Uterus (tissue), 4 donors: ENCODE measurements around the gene RASL10A. TPM values are rescaled to one million over a fixed set of nuclear protein-coding genes. Genes with fewer than 3 reads are reported as not detected.

Experiments
- DNase-seq, 2 donors: peaks; one replicate each; pipeline ENCODE4 v3.0.0-alpha.2; 2019 to 2020
- H3K27ac ChIP-seq, 2 donors: fragments of 200-600 bp; sonication (generic); 1 replicate in 1 of 2; 2 replicates in 1 of 2; pipeline ENCODE4 v1.5.1; 2016 to 2018
- H3K27me3 ChIP-seq, 2 donors: fragments of 200-600 bp; sonication (generic); one replicate each; pipeline ENCODE4 v1.5.1; 2018 to 2019; ENCODE audit warnings: control low read depth in 1 of 2
- H3K36me3 ChIP-seq, 2 donors: fragments of 200-600 bp; sonication (generic); one replicate each; pipeline ENCODE4 v1.5.1; 2019; ENCODE audit warnings: control low read depth in 1 of 2
- H3K4me1 ChIP-seq, 2 donors: fragments of 200-600 bp; sonication (generic); one replicate each; pipeline ENCODE4 v1.5.1; 2018 to 2019; ENCODE audit warnings: control low read depth in 1 of 2
- H3K4me3 ChIP-seq, 2 donors: fragments of 200-600 bp; sonication (generic); 1 replicate in 1 of 2; 2 replicates in 1 of 2; pipeline ENCODE4 v1.5.1; 2018 to 2019; ENCODE audit warnings: mild to moderate bottlenecking in 1 of 2
- H3K9me3 ChIP-seq, 2 donors: fragments of 200-600 bp; sonication (generic); one replicate each; pipeline ENCODE4 v1.5.1; 2019; ENCODE audit warnings: control low read depth in 1 of 2
- CTCF ChIP-seq, 4 experiments: fragments of 200-600 bp in 2 of 4; fragments of 450-650 bp in 2 of 4; sonication (generic) in 2 of 4; IDR thresholded peaks; one replicate each; pipeline ENCODE4 v1.5.1; 2016 to 2019; ENCODE audit warnings: antibody characterized with exemption in 4 of 4, mild to moderate bottlenecking in 2 of 4, moderate library complexity in 1 of 4
- POLR2A ChIP-seq, 2 donors: fragments of 450-650 bp; IDR thresholded peaks; one replicate each; pipeline ENCODE4 v1.6.1; 2016; ENCODE audit warnings: antibody characterized with exemption in 2 of 2, mild to moderate bottlenecking in 1 of 2, moderate library complexity in 1 of 2
- intact Hi-C: fragments of 100-400 bp; cut with DNase I; formaldehyde crosslinking; loops from one replicate; pipeline ENCODE4 v1.15.1; 2023; ENCODE audit warnings: low total_unique reads
- total RNA-seq, 4 donors: library from RNA; depleted of rRNA in 3 of 4; stranded (reverse); fragments of >200 nt in 3 of 4; gene quantifications; one replicate each; pipeline versions ENCODE4 v1.1.0 to v1.2.4, GENCODE V29; 2014 to 2023
- donor health status: DM: yes; HTN: yes; CAD: no.

The RASL10A gene
- total RNA-seq, 4 donors from 2014 or later = 0.35 to 3.2 (median 0.79) TPM; not detected in 1

GRCh38 chr22:29290061-29290460 is 25.4 kb downstream of the RASL10A start:
- intact Hi-C loops = no loop called here
- TF ChIP-seq POLR2A (IDR thresholded peaks at IDR 0.05) = no peak
- no peak for TF ChIP-seq CTCF (IDR thresholded peaks at IDR 0.05)
- no peaks in the 10 kb centered on the region for H3K9me3 ChIP-seq
- no peak for DNase-seq
- no peaks in the 10 kb centered on the region for H3K27me3 ChIP-seq
- no peaks in the 10 kb centered on the region for H3K36me3 ChIP-seq
- H3K4me1 ChIP-seq = no peaks in the 10 kb centered on the region
- H3K4me3 ChIP-seq = no peak overlapping the region
- no peak overlapping the region for H3K27ac ChIP-seq

- H3K4me1 ChIP-seq = no peaks in the 10 kb centered on the region
- no peaks in the 10 kb centered on the region for H3K36me3 ChIP-seq
- no peak for TF ChIP-seq CTCF (IDR thresholded peaks at IDR 0.05)
- no peak for TF ChIP-seq POLR2A (IDR thresholded peaks at IDR 0.05)
- DNase-seq = no peak
- no peaks in the 10 kb centered on the region for H3K27me3 ChIP-seq
- intact Hi-C loops = no loop called here
- no peaks in the 10 kb centered on the region for H3K9me3 ChIP-seq
- H3K4me3 ChIP-seq = no peak overlapping the region
- no peak overlapping the region for H3K27ac ChIP-seq
These were observed 26.7 kb downstream of the RASL10A start for GRCh38 chr22:29288837-29289236.

- no peaks in the 10 kb centered on the region for H3K27me3 ChIP-seq
- no peak for DNase-seq
- TF ChIP-seq POLR2A (IDR thresholded peaks at IDR 0.05) (no peak), CTCF (IDR thresholded peaks at IDR 0.05) (no peak)
- intact Hi-C loops = no loop called here
- H3K4me1 ChIP-seq = no peaks in the 10 kb centered on the region
- H3K36me3 ChIP-seq = no peaks in the 10 kb centered on the region
- no peaks in the 10 kb centered on the region for H3K9me3 ChIP-seq
- no peak overlapping the region for H3K27ac ChIP-seq
- no peak overlapping the region for H3K4me3 ChIP-seq
These were observed 31.3 kb downstream of the RASL10A start for GRCh38 chr22:29284196-29284595.

- TF ChIP-seq POLR2A (IDR thresholded peaks at IDR 0.05) (no peak), CTCF (IDR thresholded peaks at IDR 0.05) (no peak)
- Histone ChIP-seq H3K4me1 (peaks cover 3 to 17% of the 10 kb centered on the region in 2 donors), H3K9me3 (no peaks in the 10 kb centered on the region), H3K27me3 (no peaks in the 10 kb centered on the region), H3K27ac (no peak overlapping the region), H3K4me3 (no peak overlapping the region), H3K36me3 (no peaks in the 10 kb centered on the region)
- DNase-seq = no peak
- intact Hi-C loops = no loop called here
These were observed 37.6 kb downstream of the RASL10A start for GRCh38 chr22:29277927-29278326.

GRCh38 chr22:29275819-29276565 is 39.5 kb downstream of the RASL10A start:
- intact Hi-C loops = no loop called here
- Histone ChIP-seq H3K27ac (no peak overlapping the region), H3K9me3 (no peaks in the 10 kb centered on the region), H3K4me3 (no peak overlapping the region), H3K27me3 (no peaks in the 10 kb centered on the region), H3K36me3 (no peaks in the 10 kb centered on the region), H3K4me1 (peaks cover 8 to 29% of the 10 kb centered on the region in 2 donors)
- TF ChIP-seq CTCF (IDR thresholded peaks at IDR 0.05) (no peak), POLR2A (IDR thresholded peaks at IDR 0.05) (no peak)
- no peak for DNase-seq
